H54 (cell line): ENCODE data around the gene PLCG1.
"Not testable (repeated sequence)": the region's sequence is repeated elsewhere in the genome, so short reads cannot be mapped to it uniquely, and the experiment has no call there.

Source experiments
- DNase-seq: peaks from one replicate; pipeline ENCODE4 v3.0.0; 2011; ENCODE audit warnings: low spot score, mixed read lengths; ENCODE audit not compliant: insufficient read length
- FAIRE-seq: peaks from 3 replicates; lab custom pipeline; 2011; peaks lifted over from hg19 to GRCh38; lab: Jason Lieb, UNC
- POLR2A ChIP-seq: IDR thresholded peaks from 2 replicates; pipeline ENCODE4 v1.6.1; 2011; ENCODE audit warnings: low read depth, mild to moderate bottlenecking, low read length

PLCG1 gene

DNA sequence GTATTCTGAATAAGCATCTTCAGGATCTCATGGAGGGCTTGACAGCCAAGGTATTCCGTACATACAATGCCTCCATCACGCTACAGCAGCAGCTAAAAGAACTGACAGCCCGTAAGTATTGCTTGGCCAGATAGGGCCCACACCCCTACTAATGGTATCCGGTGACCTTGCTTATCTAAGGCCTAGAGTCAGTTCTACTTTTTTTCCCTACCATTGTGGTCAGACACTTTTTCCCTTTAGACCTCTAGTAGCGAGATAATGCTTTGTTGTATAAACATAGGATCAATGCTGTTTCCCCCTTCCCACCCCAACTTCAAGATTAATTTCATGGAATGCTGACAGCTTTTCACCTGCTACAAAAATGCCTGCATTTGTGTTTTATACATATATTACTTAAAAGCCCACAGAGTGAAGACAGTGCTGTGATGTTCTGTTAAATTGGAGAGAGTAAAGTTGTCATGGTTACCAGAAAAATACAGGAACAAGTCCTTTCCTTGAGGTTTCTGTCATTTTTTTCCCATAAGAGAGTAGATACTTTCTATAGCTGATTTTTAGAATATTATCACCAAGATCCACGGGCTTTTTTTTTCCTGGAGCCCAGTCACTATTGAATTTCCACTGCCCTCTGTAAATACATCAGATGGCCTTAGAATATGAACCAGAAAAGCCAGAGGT, 20.9 kb upstream of the PLCG1 start:
- DNase-seq (no peak), FAIRE-seq (no peak)
- no peak for TF ChIP-seq POLR2A

DNA sequence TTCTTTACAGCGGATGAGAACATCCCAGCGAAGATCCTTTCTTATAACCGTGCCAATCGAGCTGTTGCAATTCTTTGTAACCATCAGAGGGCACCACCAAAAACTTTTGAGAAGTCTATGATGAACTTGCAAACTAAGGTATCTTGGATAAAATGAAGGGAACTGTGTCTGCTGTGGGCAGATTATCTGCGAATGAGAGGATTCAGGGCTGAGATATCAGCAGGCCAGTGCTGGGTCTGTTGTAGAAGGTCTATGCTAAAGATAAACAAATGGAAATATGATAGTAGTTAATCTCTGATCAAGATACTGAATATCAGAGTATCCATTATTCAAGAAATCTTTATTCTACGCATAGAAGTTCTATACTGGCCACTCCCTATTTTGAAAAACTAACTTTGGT, 19.2 kb upstream of the PLCG1 start:
- FAIRE-seq = not testable (repeated sequence)

DNA sequence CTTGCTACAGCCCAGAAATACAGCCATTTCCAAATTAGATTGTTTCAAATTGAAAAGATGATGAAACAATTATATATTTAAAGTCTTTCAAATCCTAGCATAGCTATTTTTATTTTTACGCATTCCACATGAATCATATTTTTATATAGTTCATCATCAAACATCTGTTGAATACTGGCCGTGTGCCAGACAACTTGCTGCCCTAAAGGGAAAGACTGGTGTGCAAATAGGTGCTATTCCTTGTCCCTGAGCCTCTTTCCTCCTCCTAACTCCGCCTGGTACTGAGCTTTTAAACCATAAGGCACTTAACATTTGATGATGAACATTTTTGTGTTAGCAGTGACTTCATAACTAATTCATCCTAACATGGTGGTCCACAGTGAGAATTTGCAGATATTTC, 18.7 kb upstream of the PLCG1 start:
- no peak for FAIRE-seq
- no peak for TF ChIP-seq POLR2A

More for the DNA sequence above, 19.2 kb upstream of the PLCG1 start:
- DNase-seq = not testable (repeated sequence)

DNA sequence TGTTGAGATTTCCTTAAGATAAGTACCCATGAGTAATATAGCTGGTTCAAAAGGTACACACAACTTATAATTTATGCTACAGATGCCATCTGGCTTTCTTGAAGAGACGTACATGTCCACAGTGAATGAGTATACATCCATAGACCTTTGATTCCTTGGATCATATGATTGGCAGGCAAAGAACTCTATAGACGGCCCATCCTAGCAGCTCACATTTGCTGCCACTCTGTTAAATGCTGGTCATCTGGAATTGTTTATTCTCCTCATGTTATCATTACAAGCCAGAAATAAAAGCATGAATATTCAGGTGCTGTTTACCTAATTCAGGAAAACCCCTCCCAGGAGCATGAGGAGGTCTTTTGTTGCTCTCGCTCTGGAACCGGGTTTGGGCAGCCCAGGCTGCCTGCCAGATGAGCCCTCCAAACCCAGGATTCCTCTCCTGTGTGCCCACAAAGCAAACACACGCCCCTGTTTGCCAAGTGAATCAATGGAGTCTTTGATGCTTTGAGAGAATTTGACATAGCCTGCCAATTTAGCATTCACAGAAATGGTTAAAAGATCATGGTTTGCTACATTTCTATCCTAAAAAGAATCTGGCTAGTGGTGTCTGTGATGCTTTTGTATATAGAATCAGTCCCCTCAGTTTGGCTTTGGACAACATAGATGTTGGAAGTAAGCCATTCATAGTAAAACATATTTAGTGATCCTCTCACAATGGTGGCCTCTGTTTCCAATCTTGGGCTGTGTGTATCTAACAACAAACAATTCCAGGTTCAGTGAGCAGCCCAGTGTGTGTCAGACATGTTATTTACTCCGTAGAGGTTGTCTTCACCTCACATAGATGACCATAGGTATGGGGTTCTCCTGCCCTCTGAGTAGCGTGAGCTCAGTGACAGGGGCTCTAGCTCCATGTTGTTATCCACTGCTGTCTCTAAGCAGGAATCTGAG, 17.5 kb upstream of the PLCG1 start:
- no peak for FAIRE-seq
- no peak for TF ChIP-seq POLR2A
- DNase-seq = no peak

More for the DNA sequence above, 18.7 kb upstream of the PLCG1 start:
- no peak for DNase-seq

DNA sequence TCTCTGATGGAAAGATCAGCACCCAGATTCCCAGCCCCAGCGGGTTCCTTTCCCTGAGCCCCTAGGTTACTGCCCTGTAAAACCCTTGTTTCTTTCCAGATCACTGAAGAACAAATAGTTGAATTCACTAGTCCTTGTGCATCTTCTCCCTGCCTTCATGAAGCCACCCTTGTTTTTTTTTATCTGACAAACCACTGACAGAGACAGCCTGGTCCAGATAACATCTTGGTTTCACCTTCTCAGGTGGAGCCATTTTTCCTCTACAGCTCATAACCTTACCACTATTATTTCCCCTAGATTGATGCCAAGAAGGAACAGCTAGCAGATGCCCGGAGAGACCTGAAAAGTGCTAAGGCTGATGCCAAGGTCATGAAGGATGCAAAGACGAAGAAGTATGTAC, 15.9 kb upstream of the PLCG1 start:
- DNase-seq (no peak), FAIRE-seq (no peak)
- no peak for TF ChIP-seq POLR2A

DNA sequence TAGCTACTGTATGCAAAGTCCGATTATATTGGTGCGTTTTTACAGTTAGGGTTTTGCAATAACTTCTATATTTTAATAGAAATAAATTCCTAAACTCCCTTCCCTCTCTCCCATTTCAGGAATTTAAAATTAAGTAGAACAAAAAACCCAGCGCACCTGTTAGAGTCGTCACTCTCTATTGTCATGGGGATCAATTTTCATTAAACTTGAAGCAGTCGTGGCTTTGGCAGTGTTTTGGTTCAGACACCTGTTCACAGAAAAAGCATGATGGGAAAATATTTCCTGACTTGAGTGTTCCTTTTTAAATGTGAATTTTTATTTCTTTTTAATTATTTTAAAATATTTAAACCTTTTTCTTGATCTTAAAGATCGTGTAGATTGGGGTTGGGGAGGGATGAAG, 13.7 kb upstream of the PLCG1 start:
- no peak for DNase-seq
- FAIRE-seq = no peak
- no peak for TF ChIP-seq POLR2A

DNA sequence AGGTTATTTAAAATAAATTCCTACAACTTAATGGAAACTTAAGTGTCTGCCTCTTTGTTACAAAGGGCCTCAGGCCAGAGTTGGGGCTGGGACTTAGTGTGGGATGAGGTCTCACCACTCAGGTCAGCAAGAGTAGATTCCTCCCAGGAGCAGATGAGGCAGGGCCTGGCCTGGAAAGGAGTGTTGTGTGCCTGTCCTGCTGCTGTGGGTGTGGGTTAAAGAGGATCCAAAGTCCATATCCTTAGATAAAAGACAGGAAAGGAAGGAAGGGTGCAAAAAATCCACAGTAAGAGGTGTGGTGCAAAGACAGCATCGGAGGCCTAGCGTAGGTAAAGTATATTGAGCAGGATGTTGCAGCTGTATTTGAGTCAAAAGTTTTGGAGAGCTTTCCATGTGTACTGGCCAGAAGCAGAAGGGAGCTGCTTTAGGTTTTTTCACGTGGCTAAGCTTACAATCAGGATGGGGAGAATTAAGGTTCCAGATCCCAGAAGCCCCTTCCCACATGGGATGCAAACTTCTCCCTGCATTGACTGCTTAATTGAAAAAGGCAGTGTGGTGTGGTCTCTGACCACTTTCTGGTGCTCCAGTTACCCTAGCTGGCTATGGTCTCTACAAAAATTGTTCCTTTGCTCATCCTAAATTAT, 12.8 kb upstream of the PLCG1 start:
- TF ChIP-seq POLR2A = no peak
- no peak for DNase-seq
- FAIRE-seq = no peak

DNA sequence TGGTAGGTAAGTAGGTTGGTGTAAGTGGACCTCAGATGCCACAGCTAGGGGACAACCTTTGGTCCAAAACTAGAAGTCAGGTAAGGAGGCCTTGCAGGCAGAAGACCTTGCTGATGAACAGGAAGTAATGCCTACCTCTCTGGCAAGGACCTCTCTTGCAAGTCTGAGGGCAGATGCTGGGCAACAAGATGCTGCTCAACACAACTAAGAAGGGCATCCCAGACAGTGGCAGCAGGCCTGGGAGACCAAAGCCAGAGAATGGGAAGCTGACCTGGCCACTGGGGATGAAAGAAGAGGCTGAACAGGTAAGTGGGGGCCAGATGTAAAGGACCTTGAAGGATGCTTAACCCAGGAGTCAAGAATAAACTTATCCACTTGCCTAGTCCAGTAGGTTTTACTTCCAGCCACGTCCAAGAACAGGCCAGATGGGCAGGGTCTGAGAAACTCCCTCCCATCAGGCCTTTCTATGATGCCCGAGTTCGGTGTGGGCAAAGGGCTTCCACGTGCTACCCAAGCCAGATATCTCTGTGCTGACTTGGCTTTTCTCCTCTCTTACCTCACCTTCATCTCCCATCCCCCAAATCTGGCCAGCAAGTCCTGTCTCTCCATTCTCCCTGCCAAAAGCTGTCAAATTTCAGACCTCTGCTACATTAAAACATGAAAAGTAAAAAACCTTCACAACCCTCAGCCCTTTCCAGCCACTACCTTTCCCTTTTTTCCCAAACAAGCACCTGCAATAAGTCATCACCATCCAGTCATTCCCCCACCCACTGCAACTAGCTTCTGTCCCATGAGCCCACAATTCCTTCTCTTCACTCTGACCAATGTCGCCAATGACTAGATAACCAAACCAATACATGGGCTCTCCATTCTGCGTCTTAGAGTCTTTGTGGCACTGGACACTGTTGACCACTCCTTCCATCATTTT, 11.5 kb upstream of the PLCG1 start:
- no peak for FAIRE-seq
- no peak for DNase-seq
- TF ChIP-seq POLR2A = no peak

DNA sequence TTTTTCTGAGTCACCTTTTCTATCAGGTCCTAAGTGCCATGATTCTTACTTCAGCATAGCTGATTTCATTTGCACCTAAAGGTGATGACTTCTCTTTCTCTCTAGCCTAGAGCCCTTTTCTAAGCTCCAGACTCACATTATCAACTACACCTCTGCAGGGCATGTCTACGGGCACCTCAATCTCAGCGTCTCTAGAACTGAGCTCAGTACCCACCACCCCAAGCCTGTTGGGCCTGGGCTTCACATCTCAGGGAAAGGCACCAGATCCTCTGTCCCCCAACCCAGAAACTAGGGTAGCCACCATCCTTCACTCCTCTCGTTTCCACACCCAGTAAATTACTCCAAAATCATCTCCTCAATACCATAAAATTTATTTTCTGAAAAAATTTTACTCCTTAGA, 10.6 kb upstream of the PLCG1 start:
- no peak for TF ChIP-seq POLR2A
- FAIRE-seq (no peak), DNase-seq (no peak)

DNA sequence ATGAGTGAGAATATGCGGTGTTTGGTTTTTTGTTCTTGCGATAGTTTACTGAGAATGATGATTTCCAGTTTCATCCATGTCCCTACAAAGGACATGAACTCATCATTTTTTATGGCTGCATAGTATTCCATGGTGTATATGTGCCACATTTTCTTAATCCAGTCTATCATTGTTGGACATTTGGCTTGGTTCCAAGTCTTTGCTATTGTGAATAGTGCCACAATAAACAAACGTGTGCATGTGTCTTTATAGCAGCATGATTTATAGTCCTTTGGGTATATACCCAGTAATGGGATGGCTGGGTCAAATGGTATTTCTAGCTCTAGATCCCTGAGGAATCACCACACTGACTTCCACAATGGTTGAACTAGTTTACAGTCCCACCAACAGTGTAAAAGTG, 9.0 kb upstream of the PLCG1 start:
- DNase-seq, FAIRE-seq: not testable (repeated sequence)

DNA sequence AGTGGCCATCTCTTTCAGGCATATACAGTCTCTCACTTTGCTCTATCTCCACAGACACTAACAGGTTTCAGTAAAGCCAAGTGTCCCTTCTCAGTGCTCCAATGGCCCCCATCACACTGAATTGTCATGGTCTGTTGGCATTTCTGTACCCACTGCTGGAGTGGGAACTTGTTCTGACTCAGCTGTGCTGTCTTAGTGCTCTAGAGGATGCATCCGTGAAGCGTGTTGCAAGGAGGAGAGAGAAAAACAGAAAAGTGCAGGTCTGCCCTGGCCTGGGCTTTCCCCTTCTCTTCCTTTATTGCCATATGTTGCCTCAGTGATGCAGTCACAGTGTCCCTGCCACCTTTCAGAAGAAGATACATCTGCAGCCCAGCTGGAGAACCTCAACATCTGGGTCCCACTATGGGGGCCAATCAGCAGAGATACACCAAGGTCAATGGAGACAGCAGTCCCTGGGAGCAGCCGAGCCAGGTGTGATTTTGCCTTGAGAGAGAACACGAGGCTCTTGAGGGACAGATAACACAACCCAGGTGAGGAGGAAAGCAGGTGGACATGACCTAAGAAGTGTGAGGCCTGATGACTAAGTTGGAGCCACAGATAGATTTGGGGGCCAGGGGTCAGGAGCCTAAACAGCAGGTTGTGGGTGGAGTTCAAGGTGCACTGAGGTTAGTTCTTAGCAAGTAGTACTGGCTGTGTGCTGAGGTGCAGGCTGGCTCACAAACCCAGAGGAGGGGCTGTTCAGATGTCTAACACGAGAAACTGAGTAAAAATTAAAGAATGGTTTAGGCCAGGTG, 5.6 kb upstream of the PLCG1 start:
- DNase-seq (no peak), FAIRE-seq (no peak)
- no peak for TF ChIP-seq POLR2A

DNA sequence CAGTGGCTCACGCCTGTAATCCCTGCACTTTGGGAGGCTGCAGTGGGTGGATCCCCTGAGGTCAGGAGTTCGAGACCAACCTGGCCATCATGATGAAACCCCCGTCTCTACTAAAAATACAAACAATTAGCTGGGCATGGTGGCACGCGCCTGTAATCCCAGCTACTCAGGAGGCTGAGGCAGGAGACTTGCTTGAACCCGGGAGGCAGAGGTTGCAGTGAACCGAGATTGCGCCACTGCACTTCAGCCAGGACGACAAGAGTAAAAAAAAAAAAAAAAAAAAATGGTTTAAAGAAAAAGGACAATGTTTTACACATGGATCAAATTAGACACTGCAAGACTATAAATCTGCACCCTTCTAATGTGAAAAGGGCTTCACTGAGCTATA, 5.0 kb upstream of the PLCG1 start:
- not testable (repeated sequence) for DNase-seq, FAIRE-seq
